Mesenchymal stem cell (in vitro differentiated cells and primary cell): ENCODE data around the gene DLX1.

Source experiments
- DNase-seq: peaks from one replicate; pipeline ENCODE4 v3.0.0-alpha.2; 2013
- H2AFZ ChIP-seq: one replicate; pipeline ENCODE4 v1.6.1; 2013; ENCODE audit warnings: low read depth, mild to moderate bottlenecking, control low read depth, inconsistent platforms, low read length, moderate library complexity
- H2AK5ac ChIP-seq: 2 replicates; pipeline ENCODE4 v1.6.1; 2013; ENCODE audit warnings: low read length, moderate library complexity, mild to moderate bottlenecking, inconsistent platforms; ENCODE audit not compliant: severe bottlenecking
- H2BK120ac ChIP-seq: one replicate; pipeline ENCODE4 v1.6.1; 2013; ENCODE audit warnings: low read depth, mild to moderate bottlenecking, inconsistent platforms, low read length, moderate library complexity
- H2BK12ac ChIP-seq, 2 experiments: one replicate each; pipeline ENCODE4 v1.6.1; 2013; ENCODE audit warnings: inconsistent platforms in 2 of 2, low read length in 2 of 2, mild to moderate bottlenecking in 2 of 2, moderate library complexity in 2 of 2, control low read depth in 1 of 2
- H2BK15ac ChIP-seq: one replicate; pipeline ENCODE4 v1.6.1; 2013; ENCODE audit warnings: mild to moderate bottlenecking, low read depth, inconsistent platforms; ENCODE audit not compliant: poor library complexity, severe bottlenecking
- H2BK5ac ChIP-seq: 2 replicates; pipeline ENCODE4 v1.6.1; 2013; ENCODE audit warnings: low read depth, mild to moderate bottlenecking, low read length, control low read depth, inconsistent platforms; ENCODE audit not compliant: poor library complexity, severe bottlenecking
- H3K14ac ChIP-seq, 2 experiments: one replicate each; pipeline ENCODE4 v1.6.1; 2013; ENCODE audit warnings: inconsistent platforms in 2 of 2, low read length in 2 of 2, control low read depth in 1 of 2, mild to moderate bottlenecking in 1 of 2, moderate library complexity in 1 of 2
- H3K18ac ChIP-seq, 2 experiments: one replicate each; pipeline ENCODE4 v1.6.1; 2013; ENCODE audit warnings: inconsistent platforms in 2 of 2, low read length in 2 of 2, control low read depth in 1 of 2, low read depth in 1 of 2, mild to moderate bottlenecking in 1 of 2
- H3K23ac ChIP-seq, 2 experiments: one replicate each; pipeline ENCODE4 v1.6.1; 2013; ENCODE audit warnings: inconsistent platforms in 2 of 2, low read length in 2 of 2, mild to moderate bottlenecking in 2 of 2, moderate library complexity in 2 of 2, control low read depth in 1 of 2
- H3K27ac ChIP-seq: 2 replicates; pipeline ENCODE4 v1.5.1; 2013; ENCODE audit warnings: mild to moderate bottlenecking, moderate library complexity, low read length, control low read depth, inconsistent platforms; ENCODE audit not compliant: poor library complexity, severe bottlenecking
- H3K27me3 ChIP-seq, 2 experiments: 2 replicates each; pipeline versions ENCODE4 v1.6.1 to v1.7.0; 2013; ENCODE audit warnings: low read length in 2 of 2, mild to moderate bottlenecking in 2 of 2, moderate library complexity in 2 of 2, control low read depth in 1 of 2, inconsistent platforms in 1 of 2; ENCODE audit not compliant: control insufficient read depth in 1 of 2, insufficient read depth in 1 of 2
- H3K36me3 ChIP-seq, 2 experiments: 2 replicates each; pipeline versions ENCODE4 v1.6.1 to v1.7.0; 2013; ENCODE audit warnings: low read length in 2 of 2, control low read depth in 1 of 2, inconsistent platforms in 1 of 2, low read depth in 1 of 2, mild to moderate bottlenecking in 1 of 2; ENCODE audit not compliant: insufficient read depth in 2 of 2, control insufficient read depth in 1 of 2
- H3K4ac ChIP-seq, 2 experiments: one replicate each; pipeline ENCODE4 v1.6.1; 2013; ENCODE audit warnings: inconsistent platforms in 2 of 2, low read length in 2 of 2, mild to moderate bottlenecking in 2 of 2, moderate library complexity in 2 of 2, control low read depth in 1 of 2, low read depth in 1 of 2
- H3K4me1 ChIP-seq: 2 replicates; pipeline ENCODE4 v1.6.1; 2013; ENCODE audit warnings: low read depth, low read length, control low read depth; ENCODE audit not compliant: control insufficient read depth, insufficient read depth
- H3K4me2 ChIP-seq: 2 replicates; pipeline ENCODE4 v1.6.1; 2013; ENCODE audit warnings: low read length, mild to moderate bottlenecking, inconsistent platforms; ENCODE audit not compliant: poor library complexity, severe bottlenecking
- H3K4me3 ChIP-seq, 2 experiments: 2 replicates each; pipeline versions ENCODE4 v1.5.1 to v1.7.0; 2013; ENCODE audit warnings: low read length in 2 of 2, mild to moderate bottlenecking in 2 of 2, control low read depth in 1 of 2, low read depth in 1 of 2; ENCODE audit not compliant: insufficient read depth in 1 of 2
- H3K79me1 ChIP-seq: replicated peaks from 2 replicates; pipeline ENCODE4 v1.6.1; 2013; ENCODE audit warnings: mild to moderate bottlenecking, control low read depth, low read length, inconsistent platforms; ENCODE audit not compliant: poor library complexity, severe bottlenecking
- H3K9ac ChIP-seq: 2 replicates; pipeline ENCODE4 v1.7.0; 2013; ENCODE audit warnings: mild to moderate bottlenecking, low read length, moderate library complexity
- H3K9me3 ChIP-seq: 2 replicates; pipeline ENCODE4 v1.7.0; 2013; ENCODE audit warnings: mild to moderate bottlenecking, low read length; ENCODE audit not compliant: control insufficient read depth
- H4K8ac ChIP-seq: one replicate; pipeline ENCODE4 v1.6.1; 2013; ENCODE audit warnings: inconsistent platforms, mild to moderate bottlenecking, low read length, moderate library complexity
- H4K91ac ChIP-seq: one replicate; pipeline ENCODE4 v1.6.1; 2013; ENCODE audit warnings: mild to moderate bottlenecking, low read length, inconsistent platforms
- WGBS: methylation state at CpG from one replicate; pipeline ENCODE4 v1.1.7; 2013; ENCODE audit warnings: mixed read lengths; 5-methylcytosine and 5-hydroxymethylcytosine counted together

DLX1 gene

GRCh38 chr2:172052000-172052983 is 33.0 kb upstream of the DLX1 start:
- H3K36me3 ChIP-seq = no peaks in the 10 kb centered on the region
- no peak overlapping the region for H3K27ac ChIP-seq
- no peak overlapping the region for H2BK120ac ChIP-seq
- H3K14ac ChIP-seq = no peak overlapping the region
- no peaks in the 10 kb centered on the region for H3K4me1 ChIP-seq
- H3K4me2 ChIP-seq = no peak overlapping the region
- no peak overlapping the region for H3K18ac ChIP-seq
- no peaks in the 10 kb centered on the region for H3K9me3 ChIP-seq
- H4K8ac ChIP-seq = no peak overlapping the region
- no peak overlapping the region for H2BK15ac ChIP-seq
- H3K79me1 ChIP-seq = peaks cover 5% of the 10 kb centered on the region
- peak overlapping the region; percentile 43 for H2AFZ ChIP-seq
- no peak overlapping the region for H2BK5ac ChIP-seq
- 43% methylated on average over 3 of the region's 4 CpGs for WGBS
- H3K4me3 ChIP-seq = no peak overlapping the region
- H2AK5ac ChIP-seq = no peak overlapping the region
- no peak overlapping the region for H4K91ac ChIP-seq
- DNase-seq = peak; percentile 44
- no peak overlapping the region for H3K4ac ChIP-seq
- H3K27me3 ChIP-seq = no peaks in the 10 kb centered on the region
- H3K23ac ChIP-seq = no peak overlapping the region
- no peak overlapping the region for H2BK12ac ChIP-seq
- no peak overlapping the region for H3K9ac ChIP-seq

DNA sequence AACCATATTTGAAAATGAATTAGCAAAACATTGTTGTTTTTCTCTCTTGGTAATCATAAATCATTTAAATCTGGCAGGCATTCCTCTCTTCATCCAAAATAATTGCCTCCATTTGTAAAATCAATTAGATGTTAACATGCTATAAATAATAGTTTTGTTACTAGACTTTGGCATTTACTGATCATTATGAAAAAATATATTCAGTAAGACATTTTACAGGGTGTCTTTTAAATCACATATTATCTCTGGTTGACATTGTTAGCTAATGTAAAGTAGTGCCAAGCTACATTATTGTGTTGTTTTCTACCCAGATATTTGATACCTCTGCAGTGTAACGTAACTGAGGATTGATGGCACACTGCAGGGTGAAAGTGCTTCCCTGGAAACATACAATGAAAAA is 31.8 kb upstream of the DLX1 start:
- peaks cover 5% of the 10 kb centered on the region for H3K79me1 ChIP-seq
- no peak overlapping the region for H3K4me2 ChIP-seq
- H3K9ac ChIP-seq = no peak overlapping the region
- no peak overlapping the region for H2BK12ac ChIP-seq
- no peak overlapping the region for H4K8ac ChIP-seq
- no peak overlapping the region for H3K14ac ChIP-seq
- no peaks in the 10 kb centered on the region for H3K27me3 ChIP-seq
- no peaks in the 10 kb centered on the region for H3K36me3 ChIP-seq
- H3K23ac ChIP-seq = no peak overlapping the region
- no peak overlapping the region for H2BK5ac ChIP-seq
- WGBS = 100% methylated on average over 1 of the region's 1 CpG
- no peak overlapping the region for H3K27ac ChIP-seq
- no peaks in the 10 kb centered on the region for H3K9me3 ChIP-seq
- no peak overlapping the region for H2AK5ac ChIP-seq
- H3K4me3 ChIP-seq = no peak overlapping the region
- no peak for DNase-seq
- no peak overlapping the region for H2AFZ ChIP-seq
- no peaks in the 10 kb centered on the region for H3K4me1 ChIP-seq
- H4K91ac ChIP-seq = no peak overlapping the region
- no peak overlapping the region for H3K18ac ChIP-seq
- H3K4ac ChIP-seq = no peak overlapping the region
- no peak overlapping the region for H2BK120ac ChIP-seq
- no peak overlapping the region for H2BK15ac ChIP-seq

- no peak for DNase-seq
- Histone ChIP-seq H3K9me3 (no peaks in the 10 kb centered on the region), H3K4me1 (no peaks in the 10 kb centered on the region)
Observed at GRCh38 chr2:172056293-172056692, 29.0 kb upstream of the DLX1 start.

DNA sequence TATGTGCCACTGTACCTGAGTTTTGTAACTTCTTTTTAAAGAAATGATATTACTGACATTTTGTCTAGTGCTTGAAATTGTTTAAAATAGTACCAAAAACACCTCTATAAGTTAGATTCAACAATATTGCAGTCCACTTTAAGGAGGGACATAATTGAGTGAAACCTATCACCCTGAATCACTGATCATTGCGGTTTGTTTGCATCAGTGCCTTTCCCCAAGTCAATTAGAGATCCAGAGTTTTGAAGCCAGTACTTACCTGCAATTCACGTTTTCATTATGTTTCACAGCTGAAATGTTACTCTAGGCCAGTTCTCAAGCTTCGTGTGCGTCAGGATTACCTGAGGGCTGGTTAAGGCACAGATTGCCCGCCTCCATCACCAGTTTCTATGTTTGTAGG is 26.6 kb upstream of the DLX1 start:
- 95% methylated on average over 5 of the region's 5 CpGs for WGBS
- H2BK5ac ChIP-seq = no peak overlapping the region

More at GRCh38 chr2:172056293-172056692, 29.0 kb upstream of the DLX1 start:
- Histone ChIP-seq H3K14ac (no peak overlapping the region), H2BK15ac (no peak overlapping the region), H3K27me3 (no peaks in the 10 kb centered on the region), H3K4ac (no peak overlapping the region), H4K91ac (no peak overlapping the region), H2BK5ac (no peak overlapping the region), H3K23ac (no peak overlapping the region), H3K4me2 (no peak overlapping the region), H3K18ac (no peak overlapping the region), H2AFZ (no peak overlapping the region), H2BK12ac (no peak overlapping the region), H3K79me1 (peaks cover 5% of the 10 kb centered on the region), H3K9ac (no peak overlapping the region), H3K27ac (no peak overlapping the region), H3K36me3 (no peaks in the 10 kb centered on the region), H3K4me3 (no peak overlapping the region), H2BK120ac (no peak overlapping the region), H4K8ac (no peak overlapping the region), H2AK5ac (no peak overlapping the region)
- WGBS = 85% methylated on average over 2 of the region's 2 CpGs

More for the DNA sequence above, 26.6 kb upstream of the DLX1 start:
- Histone ChIP-seq H2AFZ (no peak overlapping the region), H2BK15ac (no peak overlapping the region), H3K9ac (no peak overlapping the region), H3K27me3 (no peaks in the 10 kb centered on the region), H2AK5ac (no peak overlapping the region), H3K18ac (no peak overlapping the region), H3K9me3 (no peaks in the 10 kb centered on the region), H2BK12ac (no peak overlapping the region), H3K36me3 (no peaks in the 10 kb centered on the region), H3K4me2 (no peak overlapping the region), H3K4me3 (no peak overlapping the region), H4K8ac (no peak overlapping the region), H3K79me1 (peaks cover 3% of the 10 kb centered on the region), H3K4me1 (no peaks in the 10 kb centered on the region), H3K14ac (no peak overlapping the region), H4K91ac (no peak overlapping the region), H3K4ac (no peak overlapping the region), H3K27ac (no peak overlapping the region), H2BK120ac (no peak overlapping the region), H3K23ac (no peak overlapping the region)
- DNase-seq = no peak
